ENCODE results near the gene KRTCAP2. TPM values are rescaled to one million over a fixed set of nuclear protein-coding genes. Genes with fewer than 3 reads are reported as not detected.
A peak's percentile ranks its signal among the peaks of the same experiment; 100 is the strongest.

Gene KRTCAP2
- total and polyA plus RNA-seq, 8 donors, result 91.8 to 238 (median 108) TPM

GRCh38 chr1:155202198-155202597 lies 29.1 kb upstream of the KRTCAP2 start:
- Histone ChIP-seq H3K27me3 (no peaks in the 10 kb centered on the region), H3K4me1 (peaks cover 0 to 6% (median 0%) of the 10 kb centered on the region in 3 donors), H3K27ac (no peak overlapping the region), H3K9me3 (no peaks in the 10 kb centered on the region), H3K4me3 (no peak overlapping the region), H3K36me3 (no peaks in the 10 kb centered on the region)
- intact Hi-C loops (cut with DNase I), result no loop called here
- TF ChIP-seq, protein P1, sequence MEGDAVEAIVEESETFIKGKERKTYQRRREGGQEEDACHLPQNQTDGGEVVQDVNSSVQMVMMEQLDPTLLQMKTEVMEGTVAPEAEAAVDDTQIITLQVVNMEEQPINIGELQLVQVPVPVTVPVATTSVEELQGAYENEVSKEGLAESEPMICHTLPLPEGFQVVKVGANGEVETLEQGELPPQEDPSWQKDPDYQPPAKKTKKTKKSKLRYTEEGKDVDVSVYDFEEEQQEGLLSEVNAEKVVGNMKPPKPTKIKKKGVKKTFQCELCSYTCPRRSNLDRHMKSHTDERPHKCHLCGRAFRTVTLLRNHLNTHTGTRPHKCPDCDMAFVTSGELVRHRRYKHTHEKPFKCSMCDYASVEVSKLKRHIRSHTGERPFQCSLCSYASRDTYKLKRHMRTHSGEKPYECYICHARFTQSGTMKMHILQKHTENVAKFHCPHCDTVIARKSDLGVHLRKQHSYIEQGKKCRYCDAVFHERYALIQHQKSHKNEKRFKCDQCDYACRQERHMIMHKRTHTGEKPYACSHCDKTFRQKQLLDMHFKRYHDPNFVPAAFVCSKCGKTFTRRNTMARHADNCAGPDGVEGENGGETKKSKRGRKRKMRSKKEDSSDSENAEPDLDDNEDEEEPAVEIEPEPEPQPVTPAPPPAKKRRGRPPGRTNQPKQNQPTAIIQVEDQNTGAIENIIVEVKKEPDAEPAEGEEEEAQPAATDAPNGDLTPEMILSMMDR (IDR thresholded peaks at IDR 0.05), result no peak
- peak in 2 of 6 donors; percentile 22 to 42 for DNase-seq
- WGBS, 2 donors, result 87 to 92% methylated on average over 7 of the region's 7 CpGs
- no peak for ATAC-seq
- no peak for FAIRE-seq

GRCh38 chr1:155200920-155201319 lies 27.8 kb upstream of the KRTCAP2 start:
- DNase-seq (peak in 2 of 6 donors; percentile 14 to 20), ATAC-seq (no peak), FAIRE-seq (no peak)
- intact Hi-C loops (cut with DNase I), result no loop called here
- Histone ChIP-seq H3K36me3 (no peaks in the 10 kb centered on the region), H3K4me1 (peaks cover 0 to 5% (median 0%) of the 10 kb centered on the region in 3 donors), H3K9me3 (no peaks in the 10 kb centered on the region), H3K27ac (no peak overlapping the region), H3K4me3 (no peak overlapping the region), H3K27me3 (no peaks in the 10 kb centered on the region)
- 87 to 97% methylated on average over 5 of the region's 5 CpGs for WGBS, 2 donors
- TF ChIP-seq, protein P1 (IDR thresholded peaks at IDR 0.05), result no peak

DNA sequence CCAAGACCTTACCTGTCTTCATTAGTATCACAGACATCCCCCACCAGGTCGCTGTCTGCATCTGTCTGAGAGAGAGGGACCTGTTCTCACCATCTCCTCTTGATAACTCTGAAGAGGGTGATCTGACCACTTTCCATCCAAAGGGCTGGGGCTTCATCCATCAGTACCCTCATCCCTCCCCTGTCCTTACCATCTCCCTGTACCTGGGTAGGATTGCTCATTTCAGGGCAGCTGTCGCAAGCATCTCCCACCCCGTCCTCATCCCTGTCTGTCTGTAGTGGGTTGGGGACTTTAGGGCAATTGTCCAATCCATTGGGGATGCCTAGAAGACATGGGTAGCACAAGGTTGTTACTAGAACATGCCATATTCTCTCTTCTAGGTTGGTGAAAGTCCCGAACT lies 26.7 kb upstream of the KRTCAP2 start:
- WGBS, 2 donors, result 86 to 89% methylated on average over 4 of the region's 4 CpGs
- H3K4me1 ChIP-seq, result peaks cover 0 to 5% (median 0%) of the 10 kb centered on the region in 3 donors
- H3K4me3 ChIP-seq, result no peak overlapping the region
- TF ChIP-seq, protein P1 (IDR thresholded peaks at IDR 0.05), result no peak
- DNase-seq (no peak), FAIRE-seq (no peak), ATAC-seq (no peak)
- H3K27me3 ChIP-seq, result no peaks in the 10 kb centered on the region
- H3K9me3 ChIP-seq, result no peaks in the 10 kb centered on the region
- no peaks in the 10 kb centered on the region for H3K36me3 ChIP-seq
- intact Hi-C loops (cut with DNase I), result no loop called here
- H3K27ac ChIP-seq, result no peak overlapping the region

- intact Hi-C loops (cut with DNase I), result no loop called here
- peak in 2 of 6 donors; percentile 36 to 65 for DNase-seq
- TF ChIP-seq, protein P1 (IDR thresholded peaks at IDR 0.05), result no peak
- Histone ChIP-seq H3K27me3 (no peaks in the 10 kb centered on the region), H3K4me1 (peaks cover 9 to 11% (median 9%) of the 10 kb centered on the region in 3 donors), H3K4me3 (no peak overlapping the region), H3K27ac (no peak overlapping the region), H3K9me3 (no peaks in the 10 kb centered on the region), H3K36me3 (no peaks in the 10 kb centered on the region)
- WGBS, 2 donors, result 94 to 95% methylated on average over 3 of the region's 3 CpGs
- no peak for ATAC-seq
- FAIRE-seq, result no peak
Observed at GRCh38 chr1:155198547-155198906, 25.4 kb upstream of the KRTCAP2 start.

- TF ChIP-seq, protein P1 (IDR thresholded peaks at IDR 0.05), result no peak
- peak in 2 of 6 donors; percentile 35 to 53 for DNase-seq
- Histone ChIP-seq H3K4me1 (peaks cover 9 to 11% (median 9%) of the 10 kb centered on the region in 3 donors), H3K27ac (peak overlapping the region in 2 of 4 donors; percentile 55 to 61), H3K9me3 (no peaks in the 10 kb centered on the region), H3K4me3 (no peak overlapping the region), H3K36me3 (no peaks in the 10 kb centered on the region), H3K27me3 (no peaks in the 10 kb centered on the region)
- FAIRE-seq, result no peak
- intact Hi-C loops (cut with DNase I), result no loop called here
- WGBS, 2 donors, result 87 to 91% methylated on average over 15 of the region's 15 CpGs
- ATAC-seq, result no peak
Observed at GRCh38 chr1:155197901-155198546, 24.9 kb upstream of the KRTCAP2 start.
